ENCODE results near the gene MEGF9. TPM values are rescaled to one million over a fixed set of nuclear protein-coding genes. Genes with fewer than 3 reads are reported as not detected.
"Not testable (repeated sequence)": the region's sequence is repeated elsewhere in the genome, so short reads cannot be mapped to it uniquely, and the experiment has no call there.

MEGF9 gene
- total RNA-seq, 1 donor from 2014 or later: 4.7 TPM

DNA sequence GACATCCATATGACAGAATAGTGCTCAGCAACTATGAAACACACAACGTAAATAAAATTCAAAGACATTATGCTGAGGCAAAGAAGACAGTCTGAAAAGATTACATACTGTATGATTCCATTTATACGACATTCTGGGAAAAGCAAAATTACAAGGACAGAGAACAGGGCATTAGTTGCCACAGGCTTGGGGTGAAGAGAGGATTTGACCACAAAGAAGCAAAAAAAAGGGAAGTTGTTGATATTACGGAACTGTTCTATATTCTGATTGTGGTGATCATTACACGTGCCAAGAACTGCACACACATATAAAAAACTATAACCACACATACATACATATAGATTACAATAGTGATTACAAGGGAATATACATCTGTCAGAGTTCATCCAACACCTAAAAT, 158.4 kb downstream of the MEGF9 start:
- DNase-seq (ENCODE audit: low read depth) (no peak), FAIRE-seq (no peak)
- H3K36me3 ChIP-seq (ENCODE audit: control insufficient read depth, insufficient read depth, low read length): peaks cover 2% of the 10 kb centered on the region
- no peak overlapping the region for H3K4me3 ChIP-seq (ENCODE audit: low read depth, low read length)
- no peaks in the 10 kb centered on the region for H3K27me3 ChIP-seq (ENCODE audit: control insufficient read depth, insufficient read depth, low read length)
- TF ChIP-seq, protein P1, sequence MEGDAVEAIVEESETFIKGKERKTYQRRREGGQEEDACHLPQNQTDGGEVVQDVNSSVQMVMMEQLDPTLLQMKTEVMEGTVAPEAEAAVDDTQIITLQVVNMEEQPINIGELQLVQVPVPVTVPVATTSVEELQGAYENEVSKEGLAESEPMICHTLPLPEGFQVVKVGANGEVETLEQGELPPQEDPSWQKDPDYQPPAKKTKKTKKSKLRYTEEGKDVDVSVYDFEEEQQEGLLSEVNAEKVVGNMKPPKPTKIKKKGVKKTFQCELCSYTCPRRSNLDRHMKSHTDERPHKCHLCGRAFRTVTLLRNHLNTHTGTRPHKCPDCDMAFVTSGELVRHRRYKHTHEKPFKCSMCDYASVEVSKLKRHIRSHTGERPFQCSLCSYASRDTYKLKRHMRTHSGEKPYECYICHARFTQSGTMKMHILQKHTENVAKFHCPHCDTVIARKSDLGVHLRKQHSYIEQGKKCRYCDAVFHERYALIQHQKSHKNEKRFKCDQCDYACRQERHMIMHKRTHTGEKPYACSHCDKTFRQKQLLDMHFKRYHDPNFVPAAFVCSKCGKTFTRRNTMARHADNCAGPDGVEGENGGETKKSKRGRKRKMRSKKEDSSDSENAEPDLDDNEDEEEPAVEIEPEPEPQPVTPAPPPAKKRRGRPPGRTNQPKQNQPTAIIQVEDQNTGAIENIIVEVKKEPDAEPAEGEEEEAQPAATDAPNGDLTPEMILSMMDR (IDR thresholded peaks at IDR 0.05; ENCODE audit: insufficient read depth, low read length, severe bottlenecking): no peak

DNA sequence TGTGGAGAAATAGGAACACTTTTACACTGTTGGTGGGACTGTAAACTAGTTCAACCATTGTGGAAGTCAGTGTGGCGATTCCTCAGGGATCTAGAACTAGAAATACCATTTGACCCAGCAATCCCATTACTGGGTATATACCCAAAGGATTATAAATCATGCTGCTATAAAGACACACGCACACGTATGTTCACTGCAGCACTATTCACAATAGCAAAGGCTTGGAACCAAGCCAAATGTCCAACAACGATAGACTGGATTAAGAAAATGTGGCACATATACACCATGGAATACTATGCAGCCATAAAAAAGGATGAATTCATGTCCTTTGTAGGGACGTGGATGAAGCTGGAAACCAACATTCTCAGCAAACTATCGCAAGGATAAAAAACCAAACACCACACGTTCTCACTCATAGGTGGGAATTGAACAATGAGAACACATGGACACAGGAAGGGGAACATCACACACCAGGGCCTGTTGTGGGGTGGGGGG, 162.0 kb downstream of the MEGF9 start:
- not testable (repeated sequence) for DNase-seq (ENCODE audit: low read depth); H3K36me3 ChIP-seq (ENCODE audit: control insufficient read depth, insufficient read depth, low read length); H3K27me3 ChIP-seq (ENCODE audit: control insufficient read depth, insufficient read depth, low read length); H3K4me3 ChIP-seq (ENCODE audit: low read depth, low read length); FAIRE-seq

Other genes starting within 250 kb of the MEGF9 start
- gene CDK5RAP2, start 134.3 kb downstream of the MEGF9 start, total RNA-seq: 16.8 and 30.2 TPM in 2 replicates
- 30.0 and 31.1 TPM in 2 replicates for gene FBXW2, start 78.9 kb upstream of the MEGF9 start, total RNA-seq
- 12.4 and 16.4 TPM in 2 replicates for gene PSMD5, start 128.5 kb upstream of the MEGF9 start, total RNA-seq
- 7.6 TPM in 2 replicates for gene PHF19, start 162.7 kb upstream of the MEGF9 start, total RNA-seq
- gene TRAF1, start 212.3 kb upstream of the MEGF9 start, total RNA-seq: 0.79 and 1.0 TPM in 2 replicates

Measured in bronchial epithelial cell (primary cell).